ENCODE results near the gene NSG2.

GRCh38 chr5:174044466-174045254 is 846 bp upstream of the NSG2 start:
- TF ChIP-seq CTCF (conservative IDR thresholded peaks at IDR 0.05; ENCODE audit: low read length) (no peak), EZH2phosphoT487 (IDR thresholded peaks at IDR 0.05; ENCODE audit: borderline replicate concordance, low read depth, low read length) (no peak)
